IPS DF 6.9 (cell line): ENCODE measurements around the gene HLA-DPA1.

Experiments
- DNase-seq: peaks from one replicate; pipeline ENCODE4 v3.0.0-alpha.2; 2013; ENCODE audit warnings: low read depth, low spot score
- H3K27ac ChIP-seq: one replicate; pipeline ENCODE4 v1.5.1; 2013; ENCODE audit warnings: low read length, control low read depth
- H3K27me3 ChIP-seq: 2 replicates; pipeline ENCODE4 v1.6.1; 2013; ENCODE audit warnings: mild to moderate bottlenecking, low read length; ENCODE audit not compliant: control insufficient read depth, insufficient read depth
- H3K36me3 ChIP-seq: 2 replicates; pipeline ENCODE4 v1.6.1; 2013; ENCODE audit warnings: low read length; ENCODE audit not compliant: control insufficient read depth, insufficient read depth
- H3K4me1 ChIP-seq: 2 replicates; pipeline ENCODE4 v1.6.1; 2013; ENCODE audit warnings: low read length; ENCODE audit not compliant: control insufficient read depth, insufficient read depth
- H3K4me3 ChIP-seq: 2 replicates; pipeline ENCODE4 v1.5.1; 2013; ENCODE audit warnings: mild to moderate bottlenecking, low read length
- H3K9me3 ChIP-seq: 2 replicates; pipeline ENCODE4 v1.6.1; 2013; ENCODE audit warnings: low read length, inconsistent platforms; ENCODE audit not compliant: control insufficient read depth, insufficient read depth
- WGBS: extraction: QIAGEN DNeasy Blood & Tissue Kit; methylation state at CpG from one replicate; pipeline ENCODE4 v1.1.7; 2013; ENCODE audit warnings: mixed read lengths, missing lambda C conversion rate; ENCODE audit not compliant: insufficient read length, insufficient coverage; 5-methylcytosine and 5-hydroxymethylcytosine counted together

The HLA-DPA1 gene

GRCh38 chr6:33073431-33073871 is at the start of gene HLA-DPA1:
Gene HLA-DPA1, minus strand, starts transcription at chr6:33073649.
- no peaks in the 10 kb centered on the region for H3K27me3 ChIP-seq
- H3K9me3 ChIP-seq: no peaks in the 10 kb centered on the region
- H3K36me3 ChIP-seq: no peaks in the 10 kb centered on the region
- no peak for DNase-seq
- H3K4me3 ChIP-seq: no peak within 1 kb of the TSS
- no peaks in the 10 kb centered on the region for H3K4me1 ChIP-seq
- no CpG with 5 or more reads among the region's 8 CpGs for WGBS
- H3K27ac ChIP-seq: no peak within 1 kb of the TSS

- H3K27me3 ChIP-seq: no peaks in the 10 kb centered on the region
- no CpG with 5 or more reads among the region's 6 CpGs for WGBS
- peaks cover 2% of the 10 kb centered on the region; the same call in 1 of the 2 replicates for H3K4me1 ChIP-seq
- no peak for DNase-seq
- no peak overlapping the region for H3K27ac ChIP-seq
- peaks cover 10% of the 10 kb centered on the region; the same call in 1 of the 2 replicates for H3K36me3 ChIP-seq
- no peak overlapping the region for H3K4me3 ChIP-seq
- H3K9me3 ChIP-seq: peaks cover 8% of the 10 kb centered on the region
Measured at GRCh38 chr6:33123181-33123580, 49.7 kb upstream of the HLA-DPA1 start.

- H3K27ac ChIP-seq: no peak overlapping the region
- peaks cover 8% of the 10 kb centered on the region for H3K9me3 ChIP-seq
- H3K27me3 ChIP-seq: no peaks in the 10 kb centered on the region
- peaks cover 9% of the 10 kb centered on the region; the same call in 1 of the 2 replicates for H3K36me3 ChIP-seq
- no CpG with 5 or more reads among the region's 3 CpGs for WGBS
- no peak overlapping the region for H3K4me3 ChIP-seq
- DNase-seq: no peak
- peaks cover 2% of the 10 kb centered on the region; the same call in 1 of the 2 replicates for H3K4me1 ChIP-seq
Measured at GRCh38 chr6:33120001-33120400, 46.6 kb upstream of the HLA-DPA1 start.

- no peak for DNase-seq
- no CpG with 5 or more reads among the region's 3 CpGs for WGBS
- H3K9me3 ChIP-seq: peaks cover 6% of the 10 kb centered on the region
- peaks cover 3% of the 10 kb centered on the region; the same call in 1 of the 2 replicates for H3K36me3 ChIP-seq
- peak overlapping the region; percentile 46; the same call in 1 of the 2 replicates for H3K4me3 ChIP-seq
- peaks cover 3% of the 10 kb centered on the region for H3K4me1 ChIP-seq
- H3K27me3 ChIP-seq: no peaks in the 10 kb centered on the region
- no peak overlapping the region for H3K27ac ChIP-seq
Measured at GRCh38 chr6:33118525-33119123, 45.2 kb upstream of the HLA-DPA1 start.

GRCh38 chr6:33117811-33118277 is 44.4 kb upstream of the HLA-DPA1 start:
- DNase-seq: no peak
- H3K27ac ChIP-seq: peak overlapping the region; percentile 14
- no peaks in the 10 kb centered on the region for H3K27me3 ChIP-seq
- peaks cover 4% of the 10 kb centered on the region for H3K4me1 ChIP-seq
- H3K36me3 ChIP-seq: peaks cover 3% of the 10 kb centered on the region; the same call in 1 of the 2 replicates
- WGBS: no CpG with 5 or more reads among the region's 9 CpGs
- peak overlapping the region; percentile 57; the same call in 1 of the 2 replicates for H3K4me3 ChIP-seq
- H3K9me3 ChIP-seq: no peaks in the 10 kb centered on the region

GRCh38 chr6:33116841-33117711 is 43.6 kb upstream of the HLA-DPA1 start:
- no peak for DNase-seq
- peak overlapping the region; percentile 14 for H3K27ac ChIP-seq
- no CpG with 5 or more reads among the region's 32 CpGs for WGBS

GRCh38 chr6:33116417-33116816 is 43.0 kb upstream of the HLA-DPA1 start:
- H3K9me3 ChIP-seq: no peaks in the 10 kb centered on the region
- no peaks in the 10 kb centered on the region for H3K36me3 ChIP-seq
- peak overlapping the region; percentile 57; the same call in 1 of the 2 replicates for H3K4me3 ChIP-seq
- peaks cover 4% of the 10 kb centered on the region for H3K4me1 ChIP-seq
- DNase-seq: no peak
- WGBS: no CpG with 5 or more reads among the region's 6 CpGs
- no peaks in the 10 kb centered on the region for H3K27me3 ChIP-seq
- H3K27ac ChIP-seq: no peak overlapping the region

More at GRCh38 chr6:33116841-33117711, 43.6 kb upstream of the HLA-DPA1 start:
- H3K4me3 ChIP-seq: peak overlapping the region; percentile 57
- H3K36me3 ChIP-seq: no peaks in the 10 kb centered on the region
- H3K27me3 ChIP-seq: no peaks in the 10 kb centered on the region
- H3K4me1 ChIP-seq: peaks cover 4% of the 10 kb centered on the region
- no peaks in the 10 kb centered on the region for H3K9me3 ChIP-seq

GRCh38 chr6:33114406-33114805 is 41.0 kb upstream of the HLA-DPA1 start:
- DNase-seq: no peak
- H3K27ac ChIP-seq: no peak overlapping the region
- H3K27me3 ChIP-seq: no peaks in the 10 kb centered on the region
- no peaks in the 10 kb centered on the region for H3K36me3 ChIP-seq
- H3K4me3 ChIP-seq: no peak overlapping the region
- no peaks in the 10 kb centered on the region for H3K9me3 ChIP-seq
- peaks cover 2% of the 10 kb centered on the region; the same call in 1 of the 2 replicates for H3K4me1 ChIP-seq

- no peaks in the 10 kb centered on the region for H3K36me3 ChIP-seq
- DNase-seq: no peak
- no peak overlapping the region for H3K4me3 ChIP-seq
- no peaks in the 10 kb centered on the region for H3K9me3 ChIP-seq
- no peaks in the 10 kb centered on the region for H3K27me3 ChIP-seq
- H3K27ac ChIP-seq: no peak overlapping the region
- H3K4me1 ChIP-seq: peaks cover 2% of the 10 kb centered on the region; the same call in 1 of the 2 replicates
- no CpG with 5 or more reads among the region's 7 CpGs for WGBS
Measured at GRCh38 chr6:33113755-33114154, 40.3 kb upstream of the HLA-DPA1 start.

GRCh38 chr6:33112148-33112547 is 38.7 kb upstream of the HLA-DPA1 start:
- no CpG with 5 or more reads among the region's 1 CpG for WGBS
- Histone ChIP-seq H3K36me3 (no peaks in the 10 kb centered on the region), H3K27me3 (no peaks in the 10 kb centered on the region), H3K4me3 (no peak overlapping the region), H3K9me3 (no peaks in the 10 kb centered on the region), H3K27ac (no peak overlapping the region), H3K4me1 (peaks cover 2% of the 10 kb centered on the region; the same call in 1 of the 2 replicates)
- DNase-seq: no peak
